HS-27A (cell line): Measurements from ENCODE around the gene ADAMTSL1.

Experiments used
- DNase-seq: peaks from one replicate; pipeline ENCODE4 v3.0.0-alpha.2; 2012; ENCODE audit warnings: low read depth, missing footprints

Gene ADAMTSL1

GRCh38 chr9:18941060-18941740 lies 467.2 kb downstream of the ADAMTSL1 start:
- DNase-seq, result no peak

DNA sequence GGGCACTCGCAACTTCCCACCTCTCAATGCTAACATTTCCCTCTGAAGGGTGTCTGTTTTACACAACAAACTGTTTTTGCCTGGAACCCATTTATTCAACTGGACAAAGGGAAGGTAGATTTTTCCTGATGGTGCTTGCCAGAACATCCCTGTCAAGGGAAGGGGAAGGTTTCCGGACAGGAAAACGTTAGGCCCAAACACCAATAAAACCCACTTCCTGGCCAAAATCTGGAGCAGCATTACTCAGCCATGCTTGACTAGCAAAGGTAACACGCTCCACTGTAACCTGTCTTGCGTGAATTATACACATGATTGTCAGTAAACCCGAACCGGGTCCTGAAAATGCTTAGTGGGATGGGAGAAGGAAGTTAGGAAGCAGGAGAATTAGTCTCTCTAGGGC lies 468.8 kb downstream of the ADAMTSL1 start:
- no peak for DNase-seq

- DNase-seq, result no peak
Observed at GRCh38 chr9:18947892-18948339, 474.0 kb downstream of the ADAMTSL1 start.

GRCh38 chr9:18951936-18952335 lies 478.0 kb downstream of the ADAMTSL1 start:
- DNase-seq, result no peak

DNA sequence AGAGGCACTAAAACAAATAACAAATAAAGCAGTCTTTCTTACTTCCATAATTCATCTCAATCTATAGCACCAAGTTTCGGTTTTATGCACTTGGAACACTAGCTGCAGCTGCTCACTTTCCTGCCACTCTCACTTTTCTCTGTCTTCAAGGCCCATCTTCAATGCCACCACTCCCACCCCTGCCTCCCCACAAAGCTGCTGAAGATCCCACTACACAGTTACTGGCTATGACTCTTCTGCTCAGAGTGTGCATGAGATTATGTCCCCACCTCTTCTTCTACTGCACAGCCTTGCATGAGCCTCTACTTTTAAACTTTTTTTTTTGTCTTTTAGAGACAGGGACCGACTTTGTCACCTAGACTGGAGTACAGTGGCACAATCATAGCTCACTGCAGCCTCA lies 481.7 kb downstream of the ADAMTSL1 start:
- no peak for DNase-seq
